ENCODE results near the gene TOM1L2. TPM values are rescaled to one million over a fixed set of nuclear protein-coding genes. Genes with fewer than 3 reads are reported as not detected.

The TOM1L2 gene
- total RNA-seq, 1 donor from 2014 or later = 16.3 TPM

DNA sequence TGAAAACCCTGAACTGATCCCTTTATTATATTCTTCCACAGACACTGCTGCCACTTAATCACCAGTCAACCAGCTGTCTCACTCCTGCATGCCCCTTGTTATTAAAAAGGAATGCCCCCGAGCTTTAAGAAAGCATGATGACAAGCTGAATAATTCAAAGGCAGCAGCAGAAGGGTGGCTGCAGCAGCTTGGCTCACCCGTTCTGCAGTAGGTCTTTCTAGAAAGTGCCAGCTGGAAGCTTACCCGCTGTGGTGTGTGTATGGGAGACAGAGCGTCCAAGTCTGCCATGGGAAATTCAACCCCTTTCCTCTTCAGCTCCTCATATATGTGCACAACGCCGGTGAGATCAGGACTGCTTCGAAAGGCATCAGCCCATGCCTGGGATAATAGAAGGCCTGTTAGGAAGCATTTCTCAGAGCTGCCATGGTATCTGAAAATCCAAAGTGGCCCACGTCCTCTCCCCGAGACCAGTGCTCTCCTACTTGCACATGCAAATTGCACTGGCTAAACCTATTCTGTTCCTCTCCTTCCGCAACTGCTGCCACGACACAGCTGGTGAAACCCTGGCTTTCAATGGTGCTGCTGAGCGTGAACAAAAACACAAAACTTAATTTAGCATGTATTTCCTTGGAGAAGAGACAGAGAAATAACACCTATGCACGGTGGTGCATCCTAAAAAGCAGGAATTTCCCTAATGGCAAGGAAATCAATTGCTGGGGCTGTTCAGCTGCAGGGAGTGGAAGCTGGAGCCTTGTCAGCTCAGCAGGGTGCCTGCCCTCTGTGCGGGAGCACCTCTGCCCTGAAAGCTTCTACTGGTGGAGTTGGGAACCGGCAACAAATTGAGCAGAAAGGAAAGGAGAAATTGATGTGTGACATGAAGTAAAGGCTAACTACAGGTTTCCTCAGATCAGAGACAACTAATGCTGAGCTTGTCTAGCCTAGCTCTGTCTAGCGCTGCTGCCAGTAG, 87.5 kb downstream of the TOM1L2 start:
- Histone ChIP-seq H3K4me3 (ENCODE audit: low read depth, low read length) (no peak overlapping the region), H3K27me3 (ENCODE audit: control insufficient read depth, insufficient read depth, low read length) (no peaks in the 10 kb centered on the region), H3K36me3 (ENCODE audit: control insufficient read depth, insufficient read depth, low read length) (no peaks in the 10 kb centered on the region)
- TF ChIP-seq, protein P1, sequence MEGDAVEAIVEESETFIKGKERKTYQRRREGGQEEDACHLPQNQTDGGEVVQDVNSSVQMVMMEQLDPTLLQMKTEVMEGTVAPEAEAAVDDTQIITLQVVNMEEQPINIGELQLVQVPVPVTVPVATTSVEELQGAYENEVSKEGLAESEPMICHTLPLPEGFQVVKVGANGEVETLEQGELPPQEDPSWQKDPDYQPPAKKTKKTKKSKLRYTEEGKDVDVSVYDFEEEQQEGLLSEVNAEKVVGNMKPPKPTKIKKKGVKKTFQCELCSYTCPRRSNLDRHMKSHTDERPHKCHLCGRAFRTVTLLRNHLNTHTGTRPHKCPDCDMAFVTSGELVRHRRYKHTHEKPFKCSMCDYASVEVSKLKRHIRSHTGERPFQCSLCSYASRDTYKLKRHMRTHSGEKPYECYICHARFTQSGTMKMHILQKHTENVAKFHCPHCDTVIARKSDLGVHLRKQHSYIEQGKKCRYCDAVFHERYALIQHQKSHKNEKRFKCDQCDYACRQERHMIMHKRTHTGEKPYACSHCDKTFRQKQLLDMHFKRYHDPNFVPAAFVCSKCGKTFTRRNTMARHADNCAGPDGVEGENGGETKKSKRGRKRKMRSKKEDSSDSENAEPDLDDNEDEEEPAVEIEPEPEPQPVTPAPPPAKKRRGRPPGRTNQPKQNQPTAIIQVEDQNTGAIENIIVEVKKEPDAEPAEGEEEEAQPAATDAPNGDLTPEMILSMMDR (IDR thresholded peaks at IDR 0.05; ENCODE audit: insufficient read depth, low read length, poor library complexity, severe bottlenecking) = no peak
- no peak for DNase-seq (ENCODE audit: low read depth)

DNA sequence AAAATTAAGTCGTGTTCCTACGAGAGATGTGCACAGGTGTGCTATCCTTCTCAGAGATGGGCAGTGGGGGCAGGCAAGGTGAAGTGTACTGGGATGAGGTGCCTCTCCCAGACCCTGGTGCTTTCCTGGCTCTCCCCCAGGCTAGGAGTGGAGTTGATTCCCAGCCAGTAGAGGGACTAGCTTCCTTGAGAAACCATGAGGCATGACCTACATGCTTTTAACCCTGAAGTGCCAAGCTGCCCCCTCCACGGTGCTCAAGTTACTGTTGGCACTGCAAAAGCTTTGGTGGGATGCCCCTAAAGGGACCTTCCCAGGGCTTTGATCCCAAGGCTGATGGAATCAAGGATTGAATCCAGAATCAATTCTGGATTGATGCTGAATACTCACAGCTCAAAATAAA, 88.4 kb downstream of the TOM1L2 start:
- DNase-seq (ENCODE audit: low read depth) = no peak
- Histone ChIP-seq H3K4me3 (ENCODE audit: low read depth, low read length) (no peak overlapping the region), H3K27me3 (ENCODE audit: control insufficient read depth, insufficient read depth, low read length) (no peaks in the 10 kb centered on the region), H3K36me3 (ENCODE audit: control insufficient read depth, insufficient read depth, low read length) (no peaks in the 10 kb centered on the region)
- TF ChIP-seq, protein P1 (IDR thresholded peaks at IDR 0.05; ENCODE audit: insufficient read depth, low read length, poor library complexity, severe bottlenecking) = no peak

DNA sequence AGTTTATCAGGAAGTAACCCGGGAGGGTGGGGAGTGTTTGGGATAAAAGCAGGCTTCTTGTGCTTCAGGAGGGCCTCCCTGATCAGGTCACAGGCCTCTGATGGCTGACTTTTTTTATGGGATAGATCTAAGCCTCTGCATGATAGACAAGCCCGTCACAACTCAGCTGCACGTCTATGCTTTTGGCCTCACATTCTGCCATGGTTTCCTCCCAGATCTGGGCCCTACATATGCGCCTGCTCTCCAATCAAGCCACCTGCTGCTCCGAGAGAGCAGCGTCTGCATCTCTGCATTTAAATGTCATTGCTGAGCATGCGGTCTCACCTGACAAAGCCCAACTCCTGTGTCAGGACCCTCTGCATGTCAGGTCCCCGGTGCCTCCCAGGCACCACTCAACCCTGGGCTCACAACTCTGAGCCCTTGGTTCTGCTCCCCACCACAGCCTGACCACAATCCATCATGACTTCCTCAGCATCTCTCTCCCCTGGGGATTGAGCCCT, 90.1 kb downstream of the TOM1L2 start:
- H3K36me3 ChIP-seq (ENCODE audit: control insufficient read depth, insufficient read depth, low read length) = peaks cover 2% of the 10 kb centered on the region

DNA sequence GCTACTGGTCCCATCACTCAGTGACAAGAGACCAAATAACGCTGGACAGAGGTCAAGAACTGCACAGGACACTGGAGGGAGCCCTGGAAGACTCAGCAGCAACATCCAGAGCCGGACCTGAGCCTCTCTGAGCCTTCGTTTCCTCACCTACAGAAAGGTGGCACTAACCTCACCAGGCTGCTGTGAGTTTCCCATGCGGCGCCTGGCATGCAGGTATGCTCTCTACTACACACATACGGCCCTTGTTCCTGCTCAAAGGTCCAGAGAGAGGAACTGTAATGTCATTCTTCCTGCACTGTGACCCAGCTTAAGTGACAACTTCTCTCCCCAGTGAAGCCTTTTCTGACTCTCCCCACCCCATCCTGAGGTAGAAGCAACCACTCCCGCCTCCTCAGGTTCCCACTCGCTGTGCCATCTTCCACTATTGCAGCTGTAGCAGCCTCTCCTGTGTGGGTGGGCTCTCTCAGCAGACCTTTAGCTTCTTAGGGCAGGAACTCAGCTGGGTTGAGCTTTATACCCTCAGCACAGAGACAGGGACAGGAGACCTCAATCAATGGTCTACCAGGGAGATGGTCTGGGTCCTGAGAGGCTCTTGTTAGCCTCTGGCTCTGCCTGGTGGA, 91.5 kb downstream of the TOM1L2 start:
- Histone ChIP-seq H3K27me3 (ENCODE audit: control insufficient read depth, insufficient read depth, low read length) (no peaks in the 10 kb centered on the region), H3K36me3 (ENCODE audit: control insufficient read depth, insufficient read depth, low read length) (peaks cover 2% of the 10 kb centered on the region), H3K4me3 (ENCODE audit: low read depth, low read length) (no peak overlapping the region)
- no peak for DNase-seq (ENCODE audit: low read depth)
- TF ChIP-seq, protein P1 (IDR thresholded peaks at IDR 0.05; ENCODE audit: insufficient read depth, low read length, poor library complexity, severe bottlenecking) = no peak

More for the DNA sequence above, 90.1 kb downstream of the TOM1L2 start:
- no peak overlapping the region for H3K4me3 ChIP-seq (ENCODE audit: low read depth, low read length)
- no peak for DNase-seq (ENCODE audit: low read depth)
- H3K27me3 ChIP-seq (ENCODE audit: control insufficient read depth, insufficient read depth, low read length) = no peaks in the 10 kb centered on the region
- TF ChIP-seq, protein P1 (IDR thresholded peaks at IDR 0.05; ENCODE audit: insufficient read depth, low read length, poor library complexity, severe bottlenecking) = no peak

DNA sequence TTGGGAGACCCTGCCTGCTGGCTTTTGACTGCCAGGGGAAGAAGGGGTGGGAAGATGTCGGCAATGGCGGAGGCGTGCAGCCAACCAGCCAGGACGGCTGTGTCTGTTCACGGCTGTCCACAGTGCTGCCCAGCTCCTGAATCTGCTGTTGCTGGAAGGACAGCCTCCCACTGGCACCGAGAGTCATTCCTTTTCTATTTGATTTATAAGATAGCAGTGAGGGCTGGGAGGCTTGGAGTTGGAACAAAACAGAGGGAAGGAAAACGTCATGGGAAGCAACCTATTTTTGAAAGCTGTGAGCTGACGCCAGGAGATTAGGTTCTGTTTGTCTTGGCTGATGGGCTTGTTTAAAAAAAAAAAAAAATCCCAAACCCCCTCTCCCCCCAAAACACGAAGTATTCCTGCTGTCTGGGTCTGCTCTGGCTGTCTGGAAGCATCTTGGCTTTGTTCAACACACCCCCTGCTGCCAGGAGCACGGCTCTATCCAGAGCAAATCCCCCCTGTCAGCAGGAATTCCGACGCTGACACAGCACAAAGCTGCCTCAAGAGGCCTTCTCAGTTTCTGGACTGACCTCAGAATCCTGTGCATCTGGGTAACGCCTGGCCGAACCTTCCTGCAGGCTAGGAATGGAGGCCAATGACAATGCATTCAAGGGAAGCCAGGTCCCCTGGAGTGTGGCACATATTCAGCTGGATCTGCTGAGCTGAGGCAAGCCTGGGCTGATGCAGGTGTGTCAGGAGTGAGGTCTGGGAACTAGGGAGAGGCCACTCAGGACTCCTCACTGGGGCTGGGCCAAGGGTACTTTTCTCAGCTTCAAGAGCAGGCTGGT, 94.5 kb downstream of the TOM1L2 start:
- DNase-seq (ENCODE audit: low read depth) = no peak
- Histone ChIP-seq H3K36me3 (ENCODE audit: control insufficient read depth, insufficient read depth, low read length) (peaks cover 2% of the 10 kb centered on the region), H3K27me3 (ENCODE audit: control insufficient read depth, insufficient read depth, low read length) (no peaks in the 10 kb centered on the region), H3K4me3 (ENCODE audit: low read depth, low read length) (no peak overlapping the region)
- TF ChIP-seq, protein P1 (IDR thresholded peaks at IDR 0.05; ENCODE audit: insufficient read depth, low read length, poor library complexity, severe bottlenecking) = no peak

All from kidney epithelial cell (primary cell).